ENCODE data around the gene ARHGDIB.

The ARHGDIB gene

GRCh38 chr12:14950982-14951746 lies 10.2 kb downstream of the ARHGDIB start:
- Histone ChIP-seq H2BK120ac (ENCODE audit: low read depth, low read length) (no peak overlapping the region), H3K79me1 (replicated peaks; ENCODE audit: low read length, poor library complexity, severe bottlenecking) (no peaks in the 10 kb centered on the region), H2BK12ac (ENCODE audit: low read length in 2 of 2) (peak overlapping the region; percentile 7 to 26), H2AFZ (ENCODE audit: low read depth, low read length) (no peak overlapping the region), H3K4ac (ENCODE audit: low read depth in 1 of 2, low read length in 2 of 2) (peak overlapping the region in 1 of 2 experiments; percentile 68), H3K18ac (ENCODE audit: low read depth in 1 of 2, low read length in 2 of 2) (peak overlapping the region; percentile 2 to 52), H2BK15ac (ENCODE audit: low read depth, poor library complexity, severe bottlenecking) (no peak overlapping the region), H3K4me3 (ENCODE audit: insufficient read depth in 1 of 2, low read depth in 1 of 2, low read length in 2 of 2) (no peak overlapping the region), H4K91ac (ENCODE audit: low read length) (peak overlapping the region; percentile 69), H2BK5ac (ENCODE audit: low read depth, low read length, poor library complexity, severe bottlenecking) (no peak overlapping the region), H3K9me3 (ENCODE audit: control insufficient read depth, low read length) (no peaks in the 10 kb centered on the region), H3K36me3 (ENCODE audit: control insufficient read depth in 1 of 2, insufficient read depth in 2 of 2, low read depth in 1 of 2, low read length in 2 of 2) (no peaks in the 10 kb centered on the region), H3K27me3 (ENCODE audit: control insufficient read depth in 1 of 2, insufficient read depth in 1 of 2, low read length in 2 of 2) (no peaks in the 10 kb centered on the region), H3K23ac (ENCODE audit: low read length in 2 of 2) (no peak overlapping the region), H3K27ac (ENCODE audit: low read length, poor library complexity, severe bottlenecking) (peak overlapping the region; percentile 32), H2AK5ac (ENCODE audit: low read length, severe bottlenecking) (peak overlapping the region; percentile 37), H4K8ac (ENCODE audit: low read length) (peak overlapping the region; percentile 63), H3K14ac (ENCODE audit: low read length in 2 of 2) (peak overlapping the region in 1 of 2 experiments; percentile 35), H3K9ac (ENCODE audit: low read length) (peak overlapping the region; percentile 73), H3K4me1 (ENCODE audit: control insufficient read depth, insufficient read depth, low read depth, low read length) (peaks cover 8% of the 10 kb centered on the region), H3K4me2 (ENCODE audit: low read length, poor library complexity, severe bottlenecking) (no peak overlapping the region)
- 84% methylated on average over 6 of the region's 6 CpGs for WGBS
- no peak for DNase-seq

- H3K14ac ChIP-seq (ENCODE audit: low read length in 2 of 2) = no peak overlapping the region
- H3K9me3 ChIP-seq (ENCODE audit: control insufficient read depth, low read length) = no peaks in the 10 kb centered on the region
- H3K36me3 ChIP-seq (ENCODE audit: control insufficient read depth in 1 of 2, insufficient read depth in 2 of 2, low read depth in 1 of 2, low read length in 2 of 2) = no peaks in the 10 kb centered on the region
- H3K4me1 ChIP-seq (ENCODE audit: control insufficient read depth, insufficient read depth, low read depth, low read length) = peaks cover 8% of the 10 kb centered on the region
- H2BK5ac ChIP-seq (ENCODE audit: low read depth, low read length, poor library complexity, severe bottlenecking) = no peak overlapping the region
- no peak overlapping the region for H3K4me2 ChIP-seq (ENCODE audit: low read length, poor library complexity, severe bottlenecking)
- no peak overlapping the region for H3K4me3 ChIP-seq (ENCODE audit: insufficient read depth in 1 of 2, low read depth in 1 of 2, low read length in 2 of 2)
- H2BK12ac ChIP-seq (ENCODE audit: low read length in 2 of 2) = peak overlapping the region; percentile 29 to 75
- peak overlapping the region; percentile 85 for H2AK5ac ChIP-seq (ENCODE audit: low read length, severe bottlenecking)
- no peak overlapping the region for H4K91ac ChIP-seq (ENCODE audit: low read length)
- no peak overlapping the region for H3K23ac ChIP-seq (ENCODE audit: low read length in 2 of 2)
- peak overlapping the region; percentile 41 for H2BK15ac ChIP-seq (ENCODE audit: low read depth, poor library complexity, severe bottlenecking)
- no peaks in the 10 kb centered on the region for H3K27me3 ChIP-seq (ENCODE audit: control insufficient read depth in 1 of 2, insufficient read depth in 1 of 2, low read length in 2 of 2)
- no peaks in the 10 kb centered on the region for H3K79me1 ChIP-seq (replicated peaks; ENCODE audit: low read length, poor library complexity, severe bottlenecking)
- peak overlapping the region; percentile 21 for H2BK120ac ChIP-seq (ENCODE audit: low read depth, low read length)
- H3K18ac ChIP-seq (ENCODE audit: low read depth in 1 of 2, low read length in 2 of 2) = peak overlapping the region in 1 of 2 experiments; percentile 26
- DNase-seq = no peak
- no peak overlapping the region for H4K8ac ChIP-seq (ENCODE audit: low read length)
- no peak overlapping the region for H3K4ac ChIP-seq (ENCODE audit: low read depth in 1 of 2, low read length in 2 of 2)
- no peak overlapping the region for H3K9ac ChIP-seq (ENCODE audit: low read length)
- WGBS = 95% methylated on average over 4 of the region's 4 CpGs
- no peak overlapping the region for H2AFZ ChIP-seq (ENCODE audit: low read depth, low read length)
- no peak overlapping the region for H3K27ac ChIP-seq (ENCODE audit: low read length, poor library complexity, severe bottlenecking)
Observed at GRCh38 chr12:14950421-14950820, 11.0 kb downstream of the ARHGDIB start.

GRCh38 chr12:14949631-14950030 lies 11.8 kb downstream of the ARHGDIB start:
- 96% methylated on average over 5 of the region's 5 CpGs for WGBS

GRCh38 chr12:14948672-14949071 lies 12.7 kb downstream of the ARHGDIB start:
- Histone ChIP-seq H4K91ac (ENCODE audit: low read length) (peak overlapping the region; percentile 67), H3K4ac (ENCODE audit: low read depth in 1 of 2, low read length in 2 of 2) (peak overlapping the region; percentile 85 to 96), H2AK5ac (ENCODE audit: low read length, severe bottlenecking) (peak overlapping the region; percentile 90), H3K4me3 (ENCODE audit: insufficient read depth in 1 of 2, low read depth in 1 of 2, low read length in 2 of 2) (peak overlapping the region in 1 of 2 experiments; percentile 23), H2BK15ac (ENCODE audit: low read depth, poor library complexity, severe bottlenecking) (peak overlapping the region; percentile 4), H2BK120ac (ENCODE audit: low read depth, low read length) (peak overlapping the region; percentile 95), H3K27me3 (ENCODE audit: control insufficient read depth in 1 of 2, insufficient read depth in 1 of 2, low read length in 2 of 2) (no peaks in the 10 kb centered on the region), H3K18ac (ENCODE audit: low read depth in 1 of 2, low read length in 2 of 2) (peak overlapping the region; percentile 64 to 88), H2AFZ (ENCODE audit: low read depth, low read length) (peak overlapping the region; percentile 81), H3K79me1 (replicated peaks; ENCODE audit: low read length, poor library complexity, severe bottlenecking) (no peaks in the 10 kb centered on the region), H3K4me1 (ENCODE audit: control insufficient read depth, insufficient read depth, low read depth, low read length) (peaks cover 8% of the 10 kb centered on the region), H4K8ac (ENCODE audit: low read length) (peak overlapping the region; percentile 64), H3K14ac (ENCODE audit: low read length in 2 of 2) (peak overlapping the region in 1 of 2 experiments; percentile 39), H3K36me3 (ENCODE audit: control insufficient read depth in 1 of 2, insufficient read depth in 2 of 2, low read depth in 1 of 2, low read length in 2 of 2) (no peaks in the 10 kb centered on the region), H3K9me3 (ENCODE audit: control insufficient read depth, low read length) (no peaks in the 10 kb centered on the region), H2BK12ac (ENCODE audit: low read length in 2 of 2) (no peak overlapping the region), H3K23ac (ENCODE audit: low read length in 2 of 2) (no peak overlapping the region), H3K4me2 (ENCODE audit: low read length, poor library complexity, severe bottlenecking) (peak overlapping the region; percentile 36), H3K27ac (ENCODE audit: low read length, poor library complexity, severe bottlenecking) (peak overlapping the region; percentile 94), H2BK5ac (ENCODE audit: low read depth, low read length, poor library complexity, severe bottlenecking) (peak overlapping the region; percentile 96), H3K9ac (ENCODE audit: low read length) (peak overlapping the region; percentile 78)
- 37% methylated on average over 3 of the region's 3 CpGs for WGBS
- peak; percentile 90 for DNase-seq

More at GRCh38 chr12:14949631-14950030, 11.8 kb downstream of the ARHGDIB start:
- H2AK5ac ChIP-seq (ENCODE audit: low read length, severe bottlenecking) = peak overlapping the region; percentile 90
- no peaks in the 10 kb centered on the region for H3K36me3 ChIP-seq (ENCODE audit: control insufficient read depth in 1 of 2, insufficient read depth in 2 of 2, low read depth in 1 of 2, low read length in 2 of 2)
- peak overlapping the region; percentile 44 to 84 for H3K18ac ChIP-seq (ENCODE audit: low read depth in 1 of 2, low read length in 2 of 2)
- H4K91ac ChIP-seq (ENCODE audit: low read length) = peak overlapping the region; percentile 73
- H3K9me3 ChIP-seq (ENCODE audit: control insufficient read depth, low read length) = no peaks in the 10 kb centered on the region
- H3K14ac ChIP-seq (ENCODE audit: low read length in 2 of 2) = no peak overlapping the region
- peaks cover 8% of the 10 kb centered on the region for H3K4me1 ChIP-seq (ENCODE audit: control insufficient read depth, insufficient read depth, low read depth, low read length)
- H2AFZ ChIP-seq (ENCODE audit: low read depth, low read length) = no peak overlapping the region
- no peak overlapping the region for H2BK15ac ChIP-seq (ENCODE audit: low read depth, poor library complexity, severe bottlenecking)
- no peak overlapping the region for H2BK5ac ChIP-seq (ENCODE audit: low read depth, low read length, poor library complexity, severe bottlenecking)
- no peak overlapping the region for H3K9ac ChIP-seq (ENCODE audit: low read length)
- H4K8ac ChIP-seq (ENCODE audit: low read length) = no peak overlapping the region
- peak overlapping the region; percentile 12 to 61 for H2BK12ac ChIP-seq (ENCODE audit: low read length in 2 of 2)
- no peak for DNase-seq
- no peak overlapping the region for H3K4ac ChIP-seq (ENCODE audit: low read depth in 1 of 2, low read length in 2 of 2)
- H3K4me3 ChIP-seq (ENCODE audit: insufficient read depth in 1 of 2, low read depth in 1 of 2, low read length in 2 of 2) = no peak overlapping the region
- peak overlapping the region; percentile 67 for H2BK120ac ChIP-seq (ENCODE audit: low read depth, low read length)
- H3K27ac ChIP-seq (ENCODE audit: low read length, poor library complexity, severe bottlenecking) = no peak overlapping the region
- no peaks in the 10 kb centered on the region for H3K27me3 ChIP-seq (ENCODE audit: control insufficient read depth in 1 of 2, insufficient read depth in 1 of 2, low read length in 2 of 2)
- H3K23ac ChIP-seq (ENCODE audit: low read length in 2 of 2) = no peak overlapping the region
- no peaks in the 10 kb centered on the region for H3K79me1 ChIP-seq (replicated peaks; ENCODE audit: low read length, poor library complexity, severe bottlenecking)
- no peak overlapping the region for H3K4me2 ChIP-seq (ENCODE audit: low read length, poor library complexity, severe bottlenecking)
